Left cardiac atrium (tissue), 4 donors: ENCODE measurements around the gene ZIC1. TPM values are rescaled to one million over a fixed set of nuclear protein-coding genes. Genes with fewer than 3 reads are reported as not detected.

Experiments
- ATAC-seq, 2 donors: fragments of 200-7000 bp; cut with Tn5 transposase; one replicate each; pipeline ENCODE4 v1.9.1; 2020; ENCODE audit warnings: mild to moderate bottlenecking in 2 of 2, moderate library complexity in 2 of 2
- DNase-seq: peaks from one replicate; pipeline ENCODE4 v3.0.0-alpha.2; 2020
- intact Hi-C, 2 donors: fragments of 100-400 bp; cut with DNase I; formaldehyde crosslinking; loops; one replicate each; pipeline versions ENCODE4 v1.14.1 to v1.15.1; 2022 to 2023
- total RNA-seq, 2 donors: library from RNA; stranded (reverse); fragmentation: NEBNext Ultra II Directional; extraction: Animal tissue kit (Norgen Biotek cat#: 25700); gene quantifications; one replicate each; pipeline ENCODE4 v1.2.1, GENCODE V29; 2021
- donor health status: DM: no; HTN: yes; CAD: no.
- donor health status: DM: no; HTN: yes; CAD: no; lungs with severe emphysema.
- donor health status: DM: yes; HTN: yes; CAD: no.
- donor health status: Dilated cardiomyopathy.

The ZIC1 gene
- total RNA-seq, 2 donors from 2014 or later: not detected

- DNase-seq (no peak), ATAC-seq (no peak)
- intact Hi-C loops: no loop called here
Measured at GRCh38 chr3:147428326-147428725, 19.2 kb downstream of the ZIC1 start.

- intact Hi-C loops: no loop called here
- DNase-seq (no peak), ATAC-seq (no peak)
Measured at GRCh38 chr3:147428754-147429153, 19.6 kb downstream of the ZIC1 start.

GRCh38 chr3:147431751-147432150 lies 22.6 kb downstream of the ZIC1 start:
- DNase-seq: no peak
- intact Hi-C loops: no loop called here
- no peak for ATAC-seq

GRCh38 chr3:147447224-147447623 lies 38.1 kb downstream of the ZIC1 start:
- intact Hi-C loops: no loop called here
- DNase-seq: no peak

GRCh38 chr3:147449669-147450068 lies 40.5 kb downstream of the ZIC1 start:
- DNase-seq (no peak), ATAC-seq (no peak)
- intact Hi-C loops: no loop called here

More at GRCh38 chr3:147447224-147447623, 38.1 kb downstream of the ZIC1 start:
- ATAC-seq: no peak

GRCh38 chr3:147458995-147459704 lies 50.0 kb downstream of the ZIC1 start:
- intact Hi-C loops: no loop called here
- ATAC-seq (no peak), DNase-seq (no peak)

- intact Hi-C loops: loop anchor here in 1 of 2 donors (10.0 kb wide), 1 partner anchor 62 kb away; no protein-coding TSS in a partner anchor
- DNase-seq (no peak), ATAC-seq (no peak)
Measured at GRCh38 chr3:147462856-147463255, 53.7 kb downstream of the ZIC1 start.

Other genes starting within 250 kb of the ZIC1 start
- not detected for gene ZIC4, start 2.8 kb upstream of the ZIC1 start, total RNA-seq